Osteoblast (primary cell): ENCODE data around the gene SLC25A19. TPM values are rescaled to one million over a fixed set of nuclear protein-coding genes. Genes with fewer than 3 reads are reported as not detected.

Experiments
- DNase-seq: peaks from one replicate; pipeline ENCODE4 v3.0.0; 2011; ENCODE audit warnings: low spot score, mixed read lengths; ENCODE audit not compliant: insufficient read length; ENCODE audit errors: missing footprints
- H2AFZ ChIP-seq: 2 replicates; pipeline ENCODE4 v1.6.0; 2011; ENCODE audit warnings: mild to moderate bottlenecking, low read length
- H3K27ac ChIP-seq: 2 replicates; pipeline ENCODE4 v1.5.1; 2011; ENCODE audit warnings: mild to moderate bottlenecking, low read depth, low read length, moderate library complexity
- H3K27me3 ChIP-seq: 2 replicates; pipeline ENCODE4 v1.6.0; 2012; ENCODE audit warnings: mild to moderate bottlenecking, control low read depth, inconsistent platforms, low read length, moderate library complexity; ENCODE audit not compliant: insufficient read depth
- H3K36me3 ChIP-seq: 2 replicates; pipeline ENCODE4 v1.5.1; 2011; ENCODE audit warnings: mild to moderate bottlenecking, low read length, control low read depth, moderate library complexity; ENCODE audit not compliant: insufficient read depth
- H3K4me1 ChIP-seq: 2 replicates; pipeline ENCODE4 v1.5.1; 2011; ENCODE audit warnings: mild to moderate bottlenecking, low read length, control low read depth, moderate library complexity; ENCODE audit not compliant: insufficient read depth
- H3K4me2 ChIP-seq: 2 replicates; pipeline ENCODE4 v1.6.0; 2011; ENCODE audit warnings: mild to moderate bottlenecking, low read length; ENCODE audit not compliant: insufficient read depth
- H3K4me3 ChIP-seq: fragments of 200-600 bp; sonication (generic); 3 replicates; pipeline ENCODE4 v1.5.1; 2012; ENCODE audit warnings: mild to moderate bottlenecking, low read length, inconsistent platforms; ENCODE audit not compliant: insufficient read depth
- H3K79me2 ChIP-seq: 2 replicates; pipeline ENCODE4 v1.6.0; 2012; ENCODE audit warnings: mild to moderate bottlenecking, low read length, control low read depth, inconsistent platforms; ENCODE audit not compliant: insufficient read depth
- H3K9me3 ChIP-seq: 2 replicates; pipeline ENCODE4 v1.5.1; 2011; ENCODE audit warnings: low read depth, low read length, control low read depth
- H4K20me1 ChIP-seq: 2 replicates; pipeline ENCODE4 v1.6.0; 2012; ENCODE audit warnings: mild to moderate bottlenecking, low read length, control low read depth; ENCODE audit not compliant: insufficient read depth
- CTCF ChIP-seq: IDR thresholded peaks from 2 replicates; pipeline ENCODE4 v1.5.1; 2011; ENCODE audit warnings: mild to moderate bottlenecking, low read depth, low read length, moderate library complexity; ENCODE audit errors: extremely low read depth
- total RNA-seq: library from RNA; depleted of rRNA; stranded (reverse); fragments of >200 nt; gene quantifications from 2 replicates; pipeline ENCODE4 v1.2.3, GENCODE V29; 2012

The SLC25A19 gene
- total RNA-seq, 1 donor = 4.7 TPM

- Histone ChIP-seq H3K79me2 (peaks cover 2% of the 10 kb centered on the region), H3K27ac (peak overlapping the region; percentile 81), H3K27me3 (no peaks in the 10 kb centered on the region), H3K4me2 (peak overlapping the region; percentile 34), H2AFZ (no peak overlapping the region), H3K9me3 (no peaks in the 10 kb centered on the region), H3K36me3 (peaks cover 88% of the 10 kb centered on the region), H3K4me3 (no peak overlapping the region), H3K4me1 (peaks cover 23% of the 10 kb centered on the region), H4K20me1 (peaks cover 77% of the 10 kb centered on the region)
- no peak for TF ChIP-seq CTCF
- peak; percentile 96 for DNase-seq
These were observed 48.1 kb downstream of the SLC25A19 start for GRCh38 chr17:75241143-75241430.

GRCh38 chr17:75240394-75241142 is 48.7 kb downstream of the SLC25A19 start:
- TF ChIP-seq CTCF = peak; percentile 71
- Histone ChIP-seq H3K27me3 (no peaks in the 10 kb centered on the region), H4K20me1 (peaks cover 73% of the 10 kb centered on the region), H3K79me2 (no peaks in the 10 kb centered on the region), H2AFZ (no peak overlapping the region), H3K4me3 (no peak overlapping the region), H3K4me1 (peaks cover 23% of the 10 kb centered on the region), H3K36me3 (peaks cover 88% of the 10 kb centered on the region), H3K4me2 (peak overlapping the region; percentile 34), H3K9me3 (no peaks in the 10 kb centered on the region), H3K27ac (peak overlapping the region; percentile 81)
- peak; percentile 91 for DNase-seq

DNA sequence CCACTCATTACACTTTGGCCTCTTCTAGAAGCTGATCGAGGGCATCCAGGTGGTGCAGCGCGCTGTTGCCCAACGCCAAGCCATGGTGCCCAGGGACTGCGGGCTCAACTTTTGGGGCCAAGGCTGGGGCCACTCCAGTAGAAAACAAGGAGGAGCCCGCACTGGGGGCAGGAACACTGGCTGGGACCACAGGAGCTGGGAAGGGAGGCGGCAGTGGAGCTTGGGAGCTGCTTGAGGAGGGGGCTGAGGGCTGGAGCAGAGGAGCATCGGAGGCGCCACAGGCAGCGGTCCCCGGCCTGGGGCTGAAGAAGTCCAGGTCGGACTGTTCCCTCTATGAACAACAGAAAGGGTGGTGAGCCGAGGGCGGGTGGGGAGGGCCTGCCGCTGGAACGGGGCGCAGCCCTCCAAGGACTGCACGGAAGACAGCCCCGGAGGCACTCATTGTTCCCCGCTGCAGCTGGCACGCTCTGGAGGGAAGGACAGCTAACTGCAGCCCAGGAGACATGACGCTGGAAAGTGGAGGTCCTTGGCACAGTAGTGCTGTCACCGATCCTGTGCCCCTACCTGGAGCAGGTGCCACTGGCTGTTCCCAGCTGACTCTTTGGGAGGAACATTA is 49.3 kb downstream of the SLC25A19 start:
- Histone ChIP-seq H3K27ac (no peak overlapping the region), H3K4me1 (peaks cover 23% of the 10 kb centered on the region), H3K4me3 (no peak overlapping the region), H3K4me2 (no peak overlapping the region), H3K9me3 (no peaks in the 10 kb centered on the region), H3K36me3 (peaks cover 88% of the 10 kb centered on the region), H2AFZ (no peak overlapping the region), H3K27me3 (no peaks in the 10 kb centered on the region), H4K20me1 (peaks cover 67% of the 10 kb centered on the region), H3K79me2 (no peaks in the 10 kb centered on the region)
- no peak for TF ChIP-seq CTCF
- DNase-seq = peak; percentile 88

DNA sequence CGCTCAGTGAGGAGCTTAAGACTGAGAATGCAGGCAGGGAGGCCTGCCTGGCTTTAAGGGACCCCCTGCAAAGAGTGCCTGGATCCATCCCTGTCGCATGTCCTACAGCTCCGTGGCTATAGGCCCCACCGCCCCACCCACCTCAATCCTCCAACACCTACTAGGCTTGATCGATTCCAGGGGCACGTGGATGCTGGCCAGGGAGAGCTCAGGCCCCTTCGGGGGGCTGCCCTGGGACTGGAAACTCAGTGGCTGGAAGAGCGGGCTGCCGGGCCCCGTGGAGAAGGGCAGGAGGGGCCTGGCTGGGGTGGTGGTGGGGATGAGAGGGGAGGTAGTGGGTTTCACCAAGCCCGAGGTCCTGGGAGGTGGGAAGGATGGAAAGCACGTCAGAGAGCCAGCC is 50.0 kb downstream of the SLC25A19 start:
- Histone ChIP-seq H3K27ac (no peak overlapping the region), H4K20me1 (peaks cover 61% of the 10 kb centered on the region), H3K27me3 (no peaks in the 10 kb centered on the region), H3K79me2 (no peaks in the 10 kb centered on the region), H3K4me2 (no peak overlapping the region), H2AFZ (no peak overlapping the region), H3K36me3 (peaks cover 88% of the 10 kb centered on the region), H3K4me3 (no peak overlapping the region), H3K9me3 (no peaks in the 10 kb centered on the region), H3K4me1 (peaks cover 23% of the 10 kb centered on the region)
- TF ChIP-seq CTCF = no peak
- peak; percentile 64 for DNase-seq
